Tibial nerve (tissue), 4 donors: ENCODE measurements around the gene ABHD16B.

ENCODE experiments used
- CTCF ChIP-seq, 5 experiments: fragments of 200-600 bp in 3 of 5; fragments of 450-650 bp in 2 of 5; sonication (generic) in 3 of 5; IDR thresholded peaks; one replicate each; pipeline ENCODE4 v1.5.1; 2016 to 2019; ENCODE audit warnings: antibody characterized with exemption in 5 of 5, mild to moderate bottlenecking in 3 of 5, moderate library complexity in 2 of 5
- EP300 ChIP-seq, 2 donors: sonication (generic); formaldehyde crosslinking; IDR thresholded peaks; one replicate each; pipeline ENCODE4 v1.6.1; 2017; ENCODE audit warnings: antibody characterized with exemption in 2 of 2, mild to moderate bottlenecking in 1 of 2
- POLR2A ChIP-seq, 2 donors: fragments of 450-650 bp; IDR thresholded peaks; one replicate each; pipeline ENCODE4 v1.6.1; 2017; ENCODE audit warnings: antibody characterized with exemption in 2 of 2, mild to moderate bottlenecking in 2 of 2, moderate library complexity in 2 of 2

- TF ChIP-seq CTCF (IDR thresholded peaks at IDR 0.05) (peak in 1 of 5 experiments; percentile 11), EP300 (IDR thresholded peaks at IDR 0.05) (no peak), POLR2A (IDR thresholded peaks at IDR 0.05) (no peak)
These were observed 7.1 kb upstream of the ABHD16B start for GRCh38 chr20:63854069-63854765.
